ENCODE data around the gene MALT1.

DNA sequence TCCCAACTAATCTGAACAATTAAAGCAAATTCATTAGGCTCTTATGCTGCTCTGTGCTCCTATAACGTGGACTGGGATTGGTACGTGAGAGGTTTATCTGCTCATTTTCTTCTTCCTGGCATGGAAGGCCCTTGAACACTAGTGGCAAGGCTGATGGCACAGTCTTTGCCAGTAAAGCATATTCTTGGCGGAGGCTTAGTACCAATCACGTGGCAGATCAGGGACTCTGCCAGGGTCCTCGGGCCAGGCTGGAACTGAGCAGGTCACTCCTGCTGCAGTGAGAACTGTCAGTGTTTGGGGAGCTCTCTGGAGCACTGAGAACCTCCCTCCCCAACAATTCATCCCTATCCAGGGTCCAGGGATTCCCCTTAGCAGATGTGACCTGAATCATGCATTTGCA, 38.7 kb upstream of the MALT1 start:
- no peak for TF ChIP-seq GATAD2A (IDR thresholded peaks at IDR 0.05)
- no peak for TF ChIP-seq ZNF140 (CRISPR knock-in tag; IDR thresholded peaks at IDR 0.05)
- TF ChIP-seq HDGF (IDR thresholded peaks at IDR 0.05): no peak
- TF ChIP-seq ZNF274 (IDR thresholded peaks at IDR 0.05; ENCODE audit: borderline replicate concordance, low read depth, low read length): no peak
- no peak for TF ChIP-seq ZNF224 (CRISPR knock-in tag; IDR thresholded peaks at IDR 0.05)
- TF ChIP-seq, protein P1, sequence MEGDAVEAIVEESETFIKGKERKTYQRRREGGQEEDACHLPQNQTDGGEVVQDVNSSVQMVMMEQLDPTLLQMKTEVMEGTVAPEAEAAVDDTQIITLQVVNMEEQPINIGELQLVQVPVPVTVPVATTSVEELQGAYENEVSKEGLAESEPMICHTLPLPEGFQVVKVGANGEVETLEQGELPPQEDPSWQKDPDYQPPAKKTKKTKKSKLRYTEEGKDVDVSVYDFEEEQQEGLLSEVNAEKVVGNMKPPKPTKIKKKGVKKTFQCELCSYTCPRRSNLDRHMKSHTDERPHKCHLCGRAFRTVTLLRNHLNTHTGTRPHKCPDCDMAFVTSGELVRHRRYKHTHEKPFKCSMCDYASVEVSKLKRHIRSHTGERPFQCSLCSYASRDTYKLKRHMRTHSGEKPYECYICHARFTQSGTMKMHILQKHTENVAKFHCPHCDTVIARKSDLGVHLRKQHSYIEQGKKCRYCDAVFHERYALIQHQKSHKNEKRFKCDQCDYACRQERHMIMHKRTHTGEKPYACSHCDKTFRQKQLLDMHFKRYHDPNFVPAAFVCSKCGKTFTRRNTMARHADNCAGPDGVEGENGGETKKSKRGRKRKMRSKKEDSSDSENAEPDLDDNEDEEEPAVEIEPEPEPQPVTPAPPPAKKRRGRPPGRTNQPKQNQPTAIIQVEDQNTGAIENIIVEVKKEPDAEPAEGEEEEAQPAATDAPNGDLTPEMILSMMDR (IDR thresholded peaks at IDR 0.05 in 2 of 3, conservative IDR thresholded peaks at IDR 0.05 in 1 of 3; ENCODE audit: insufficient read depth in 2 of 3, low read depth in 1 of 3, low read length in 3 of 3): no peak
- TF ChIP-seq, protein P2, sequence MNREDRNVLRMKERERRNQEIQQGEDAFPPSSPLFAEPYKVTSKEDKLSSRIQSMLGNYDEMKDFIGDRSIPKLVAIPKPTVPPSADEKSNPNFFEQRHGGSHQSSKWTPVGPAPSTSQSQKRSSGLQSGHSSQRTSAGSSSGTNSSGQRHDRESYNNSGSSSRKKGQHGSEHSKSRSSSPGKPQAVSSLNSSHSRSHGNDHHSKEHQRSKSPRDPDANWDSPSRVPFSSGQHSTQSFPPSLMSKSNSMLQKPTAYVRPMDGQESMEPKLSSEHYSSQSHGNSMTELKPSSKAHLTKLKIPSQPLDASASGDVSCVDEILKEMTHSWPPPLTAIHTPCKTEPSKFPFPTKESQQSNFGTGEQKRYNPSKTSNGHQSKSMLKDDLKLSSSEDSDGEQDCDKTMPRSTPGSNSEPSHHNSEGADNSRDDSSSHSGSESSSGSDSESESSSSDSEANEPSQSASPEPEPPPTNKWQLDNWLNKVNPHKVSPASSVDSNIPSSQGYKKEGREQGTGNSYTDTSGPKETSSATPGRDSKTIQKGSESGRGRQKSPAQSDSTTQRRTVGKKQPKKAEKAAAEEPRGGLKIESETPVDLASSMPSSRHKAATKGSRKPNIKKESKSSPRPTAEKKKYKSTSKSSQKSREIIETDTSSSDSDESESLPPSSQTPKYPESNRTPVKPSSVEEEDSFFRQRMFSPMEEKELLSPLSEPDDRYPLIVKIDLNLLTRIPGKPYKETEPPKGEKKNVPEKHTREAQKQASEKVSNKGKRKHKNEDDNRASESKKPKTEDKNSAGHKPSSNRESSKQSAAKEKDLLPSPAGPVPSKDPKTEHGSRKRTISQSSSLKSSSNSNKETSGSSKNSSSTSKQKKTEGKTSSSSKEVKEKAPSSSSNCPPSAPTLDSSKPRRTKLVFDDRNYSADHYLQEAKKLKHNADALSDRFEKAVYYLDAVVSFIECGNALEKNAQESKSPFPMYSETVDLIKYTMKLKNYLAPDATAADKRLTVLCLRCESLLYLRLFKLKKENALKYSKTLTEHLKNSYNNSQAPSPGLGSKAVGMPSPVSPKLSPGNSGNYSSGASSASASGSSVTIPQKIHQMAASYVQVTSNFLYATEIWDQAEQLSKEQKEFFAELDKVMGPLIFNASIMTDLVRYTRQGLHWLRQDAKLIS (CRISPR knock-in tag; IDR thresholded peaks at IDR 0.05): no peak
- TF ChIP-seq ZNF143 (CRISPR knock-in tag; IDR thresholded peaks at IDR 0.05): no peak
- TF ChIP-seq EP300 (IDR thresholded peaks at IDR 0.05; ENCODE audit: low read length): no peak
- TF ChIP-seq, protein P3, sequence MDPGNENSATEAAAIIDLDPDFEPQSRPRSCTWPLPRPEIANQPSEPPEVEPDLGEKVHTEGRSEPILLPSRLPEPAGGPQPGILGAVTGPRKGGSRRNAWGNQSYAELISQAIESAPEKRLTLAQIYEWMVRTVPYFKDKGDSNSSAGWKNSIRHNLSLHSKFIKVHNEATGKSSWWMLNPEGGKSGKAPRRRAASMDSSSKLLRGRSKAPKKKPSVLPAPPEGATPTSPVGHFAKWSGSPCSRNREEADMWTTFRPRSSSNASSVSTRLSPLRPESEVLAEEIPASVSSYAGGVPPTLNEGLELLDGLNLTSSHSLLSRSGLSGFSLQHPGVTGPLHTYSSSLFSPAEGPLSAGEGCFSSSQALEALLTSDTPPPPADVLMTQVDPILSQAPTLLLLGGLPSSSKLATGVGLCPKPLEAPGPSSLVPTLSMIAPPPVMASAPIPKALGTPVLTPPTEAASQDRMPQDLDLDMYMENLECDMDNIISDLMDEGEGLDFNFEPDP (CRISPR knock-in tag; IDR thresholded peaks at IDR 0.05): no peak
- TF ChIP-seq, protein P4, sequence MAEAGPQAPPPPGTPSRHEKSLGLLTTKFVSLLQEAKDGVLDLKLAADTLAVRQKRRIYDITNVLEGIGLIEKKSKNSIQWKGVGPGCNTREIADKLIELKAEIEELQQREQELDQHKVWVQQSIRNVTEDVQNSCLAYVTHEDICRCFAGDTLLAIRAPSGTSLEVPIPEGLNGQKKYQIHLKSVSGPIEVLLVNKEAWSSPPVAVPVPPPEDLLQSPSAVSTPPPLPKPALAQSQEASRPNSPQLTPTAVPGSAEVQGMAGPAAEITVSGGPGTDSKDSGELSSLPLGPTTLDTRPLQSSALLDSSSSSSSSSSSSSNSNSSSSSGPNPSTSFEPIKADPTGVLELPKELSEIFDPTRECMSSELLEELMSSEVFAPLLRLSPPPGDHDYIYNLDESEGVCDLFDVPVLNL (CRISPR knock-in tag; IDR thresholded peaks at IDR 0.05; ENCODE audit: low read depth): no peak

Measured in K562 (cell line).